GM12872 (cell line): ENCODE results near the gene RALBP1.

ENCODE experiments used
- TF ChIP-seq, protein P1 (sequence below): IDR thresholded peaks from 3 replicates; pipeline ENCODE4 v1.5.1; 2011; ENCODE audit warnings: low read depth, mild to moderate bottlenecking, low read length, moderate library complexity; ENCODE audit not compliant: insufficient read depth

The RALBP1 gene

DNA sequence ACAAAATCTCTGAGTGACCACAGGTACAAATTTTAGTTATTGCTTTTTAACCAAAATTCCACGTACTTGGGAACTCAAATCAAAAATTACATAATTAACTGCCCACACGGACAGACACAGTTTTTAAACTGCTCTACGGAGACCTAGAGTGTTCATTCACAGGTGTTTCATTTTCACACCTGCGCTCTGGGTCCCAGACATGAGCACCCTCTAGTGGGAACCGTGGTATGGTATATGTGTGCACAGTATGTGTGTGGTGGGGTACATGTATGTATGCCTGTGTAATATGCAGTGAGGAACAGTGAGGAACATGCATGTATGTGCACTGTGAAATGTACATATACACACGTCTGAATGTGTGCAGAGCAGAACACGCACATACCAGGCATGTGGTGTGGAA is 74.1 kb downstream of the RALBP1 start:
- TF ChIP-seq, protein P1, sequence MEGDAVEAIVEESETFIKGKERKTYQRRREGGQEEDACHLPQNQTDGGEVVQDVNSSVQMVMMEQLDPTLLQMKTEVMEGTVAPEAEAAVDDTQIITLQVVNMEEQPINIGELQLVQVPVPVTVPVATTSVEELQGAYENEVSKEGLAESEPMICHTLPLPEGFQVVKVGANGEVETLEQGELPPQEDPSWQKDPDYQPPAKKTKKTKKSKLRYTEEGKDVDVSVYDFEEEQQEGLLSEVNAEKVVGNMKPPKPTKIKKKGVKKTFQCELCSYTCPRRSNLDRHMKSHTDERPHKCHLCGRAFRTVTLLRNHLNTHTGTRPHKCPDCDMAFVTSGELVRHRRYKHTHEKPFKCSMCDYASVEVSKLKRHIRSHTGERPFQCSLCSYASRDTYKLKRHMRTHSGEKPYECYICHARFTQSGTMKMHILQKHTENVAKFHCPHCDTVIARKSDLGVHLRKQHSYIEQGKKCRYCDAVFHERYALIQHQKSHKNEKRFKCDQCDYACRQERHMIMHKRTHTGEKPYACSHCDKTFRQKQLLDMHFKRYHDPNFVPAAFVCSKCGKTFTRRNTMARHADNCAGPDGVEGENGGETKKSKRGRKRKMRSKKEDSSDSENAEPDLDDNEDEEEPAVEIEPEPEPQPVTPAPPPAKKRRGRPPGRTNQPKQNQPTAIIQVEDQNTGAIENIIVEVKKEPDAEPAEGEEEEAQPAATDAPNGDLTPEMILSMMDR = 0 out of 3 replicates have a peak, but pooled peaks have one; percentile 22

DNA sequence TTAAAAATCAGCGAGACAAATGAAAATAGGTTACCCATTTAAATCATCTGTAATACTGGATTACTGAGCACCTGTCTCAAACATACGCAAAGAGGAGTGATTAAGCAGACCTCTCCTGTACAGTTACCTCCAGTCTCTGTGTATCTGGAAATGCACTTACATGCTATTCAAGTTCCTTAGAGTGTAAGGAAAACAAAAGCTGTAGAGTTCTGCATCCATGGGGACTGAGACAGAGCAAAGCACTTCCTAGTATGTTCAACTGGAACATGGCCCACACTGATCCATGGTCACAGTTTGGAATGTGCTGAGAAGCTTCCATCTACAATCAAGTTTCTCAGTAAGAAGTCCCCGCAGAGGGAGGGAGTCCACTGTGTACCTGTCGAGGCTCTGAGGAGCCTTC is 75.1 kb downstream of the RALBP1 start:
- TF ChIP-seq, protein P1 = no peak

DNA sequence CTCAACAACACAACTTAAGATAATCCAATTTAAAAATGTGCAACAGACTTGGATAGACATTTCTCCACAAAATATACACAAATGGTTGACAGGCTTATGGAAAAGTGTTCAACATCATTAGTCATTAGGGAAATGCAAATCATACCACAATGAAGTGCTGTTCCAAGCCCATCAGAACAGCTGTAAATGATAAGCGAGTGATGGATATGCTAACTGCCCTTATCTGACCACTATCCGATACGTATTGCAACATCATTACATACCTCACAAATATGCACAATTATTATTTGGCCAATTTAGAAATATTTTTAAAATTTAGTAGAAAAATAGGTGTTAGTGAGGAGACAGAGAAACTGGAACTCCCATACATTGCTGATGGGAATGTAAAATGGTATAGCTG is 76.9 kb downstream of the RALBP1 start:
- TF ChIP-seq, protein P1 = no peak

GRCh38 chr18:9552616-9553015 is 77.3 kb downstream of the RALBP1 start:
- TF ChIP-seq, protein P1 = no peak

GRCh38 chr18:9557250-9557943 is 82.1 kb downstream of the RALBP1 start:
- TF ChIP-seq, protein P1 = no peak

DNA sequence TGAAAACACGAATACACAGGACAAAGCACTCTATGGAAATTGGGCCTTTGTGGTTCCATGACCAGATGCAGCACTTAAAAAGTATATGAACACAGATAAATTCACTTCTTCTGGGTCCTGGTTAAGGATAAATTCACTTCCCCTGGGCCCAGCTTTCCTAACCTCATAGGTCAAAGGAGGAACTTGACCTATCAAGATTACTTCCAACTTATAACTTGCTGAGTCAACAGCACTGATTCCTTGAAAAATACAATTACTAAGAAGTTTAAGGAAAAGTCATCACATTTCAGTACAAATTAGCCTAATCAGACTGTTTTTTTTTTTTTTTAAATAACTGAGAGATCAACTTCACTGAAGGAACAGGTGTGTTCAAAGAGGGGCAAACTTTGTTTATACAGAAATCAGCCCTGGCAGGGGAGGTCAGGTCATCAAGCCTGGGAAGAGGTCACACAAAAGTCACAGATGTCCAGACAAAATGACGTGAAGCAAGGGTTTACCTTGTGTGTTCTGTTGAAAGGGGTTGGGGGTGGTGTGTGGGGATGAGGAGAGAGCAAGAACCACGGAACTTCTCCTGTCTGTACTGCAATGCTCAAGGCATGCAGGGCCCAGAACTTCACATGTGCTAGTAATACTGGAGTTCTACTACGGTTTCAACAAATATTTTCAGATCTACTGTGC is 83.2 kb downstream of the RALBP1 start:
- TF ChIP-seq, protein P1 = no peak

GRCh38 chr18:9559253-9559652 is 83.9 kb downstream of the RALBP1 start:
- TF ChIP-seq, protein P1 = no peak
